ENCODE data around the gene SLC39A11. TPM values are rescaled to one million over a fixed set of nuclear protein-coding genes. Genes with fewer than 3 reads are reported as not detected.
"Not testable (repeated sequence)": the region's sequence is repeated elsewhere in the genome, so short reads cannot be mapped to it uniquely, and the experiment has no call there.

The SLC39A11 gene
- total and polyA plus RNA-seq, 12 donors: 7.0 to 91.4 (median 22.7) TPM

GRCh38 chr17:73100363-73100762 lies 7.9 kb upstream of the SLC39A11 start:
- Histone ChIP-seq H3K27me3 (no peaks in the 10 kb centered on the region), H3K9me3 (replicated peaks in 1 of 3) (no peaks in the 10 kb centered on the region), H3K36me3 (replicated peaks in 1 of 2) (no peaks in the 10 kb centered on the region), H3K4me3 (no peak overlapping the region), H3K27ac (no peak overlapping the region), H3K4me1 (replicated peaks in 1 of 2) (no peaks in the 10 kb centered on the region)
- TF ChIP-seq POLR2A (IDR thresholded peaks at IDR 0.05) (no peak), CTCF (IDR thresholded peaks at IDR 0.05) (no peak)
- intact Hi-C loops (cut with DNase I): no loop called here
- 77 to 89% (median 84%) methylated on average over 2 of the region's 2 CpGs for WGBS, 4 donors
- peak in 1 of 7 donors; percentile 29 for DNase-seq

- Histone ChIP-seq H3K27me3 (no peaks in the 10 kb centered on the region), H3K27ac (no peak overlapping the region), H3K4me3 (no peak overlapping the region), H3K36me3 (replicated peaks in 1 of 2) (no peaks in the 10 kb centered on the region), H3K4me1 (replicated peaks in 1 of 2) (no peaks in the 10 kb centered on the region), H3K9me3 (replicated peaks in 1 of 3) (no peaks in the 10 kb centered on the region)
- DNase-seq: peak in 1 of 7 donors; percentile 28
- TF ChIP-seq POLR2A (IDR thresholded peaks at IDR 0.05) (no peak), CTCF (IDR thresholded peaks at IDR 0.05) (no peak)
- WGBS, 4 donors: 63 to 69% (median 65%) methylated on average over 10 of the region's 10 CpGs
- intact Hi-C loops (cut with DNase I): no loop called here
Observed at GRCh38 chr17:73099511-73099910, 7.0 kb upstream of the SLC39A11 start.

GRCh38 chr17:73098919-73099318 lies 6.4 kb upstream of the SLC39A11 start:
- Histone ChIP-seq H3K36me3 (replicated peaks in 1 of 2) (no peaks in the 10 kb centered on the region), H3K4me1 (replicated peaks in 1 of 2) (no peaks in the 10 kb centered on the region), H3K27me3 (no peaks in the 10 kb centered on the region), H3K4me3 (no peak overlapping the region), H3K9me3 (replicated peaks in 1 of 3) (no peaks in the 10 kb centered on the region), H3K27ac (no peak overlapping the region)
- no peak for TF ChIP-seq CTCF (IDR thresholded peaks at IDR 0.05)
- no peak for TF ChIP-seq POLR2A (IDR thresholded peaks at IDR 0.05)
- DNase-seq: peak in 1 of 7 donors; percentile 45
- intact Hi-C loops (cut with DNase I): no loop called here
- WGBS, 4 donors: 64 to 68% (median 66%) methylated on average over 5 of the region's 5 CpGs

- intact Hi-C loops (cut with DNase I); H3K4me1 ChIP-seq (replicated peaks in 1 of 2); H3K36me3 ChIP-seq (replicated peaks in 1 of 2); H3K27ac ChIP-seq; H3K27me3 ChIP-seq; H3K9me3 ChIP-seq (replicated peaks in 1 of 3); DNase-seq; H3K4me3 ChIP-seq: not testable (repeated sequence)
- 76 to 85% (median 83%) methylated on average over 8 of the region's 8 CpGs for WGBS, 4 donors
Observed at GRCh38 chr17:73097973-73098765, 5.7 kb upstream of the SLC39A11 start.

GRCh38 chr17:73096866-73097265 lies 4.4 kb upstream of the SLC39A11 start:
- no peaks in the 10 kb centered on the region for H3K36me3 ChIP-seq (replicated peaks in 1 of 2)
- intact Hi-C loops (cut with DNase I): no loop called here
- peak in 1 of 7 donors; percentile 9 for DNase-seq
- H3K4me3 ChIP-seq: no peak overlapping the region
- H3K9me3 ChIP-seq (replicated peaks in 1 of 3): no peaks in the 10 kb centered on the region
- peaks cover 3 to 7% of the 10 kb centered on the region in 2 donors for H3K4me1 ChIP-seq (replicated peaks in 1 of 2)
- H3K27ac ChIP-seq: no peak overlapping the region
- TF ChIP-seq POLR2A (IDR thresholded peaks at IDR 0.05) (no peak), CTCF (IDR thresholded peaks at IDR 0.05) (no peak)
- no peaks in the 10 kb centered on the region for H3K27me3 ChIP-seq
- 61 to 77% (median 66%) methylated on average over 6 of the region's 6 CpGs for WGBS, 4 donors
